ENCODE data around the gene SEMA4B. TPM values are rescaled to one million over a fixed set of nuclear protein-coding genes. Genes with fewer than 3 reads are reported as not detected.

SEMA4B gene
- total and polyA plus RNA-seq, 9 donors: 2.1 to 9.6 (median 7.0) TPM

- H3K27ac ChIP-seq (ENCODE audit: low read length): no peak overlapping the region
- H3K36me3 ChIP-seq (ENCODE audit: control insufficient read depth, insufficient read depth, low read length): peaks cover 3% of the 10 kb centered on the region
- no peak for DNase-seq
- no peak overlapping the region for H3K4me3 ChIP-seq (ENCODE audit: low read length)
- no peaks in the 10 kb centered on the region for H3K27me3 ChIP-seq (ENCODE audit: control insufficient read depth, insufficient read depth, low read length)
- no peaks in the 10 kb centered on the region for H3K9me3 ChIP-seq (replicated peaks; ENCODE audit: control insufficient read depth, low read depth, low read length)
- 80% methylated on average over 1 of the region's 8 CpGs for WGBS (ENCODE audit: insufficient coverage)
- peaks cover 5% of the 10 kb centered on the region for H3K4me1 ChIP-seq (ENCODE audit: control insufficient read depth, insufficient read depth, low read length)
Measured at GRCh38 chr15:90214553-90215196, 13.5 kb downstream of the SEMA4B start.

GRCh38 chr15:90217671-90218394 is 16.7 kb downstream of the SEMA4B start:
- Histone ChIP-seq H3K27ac (ENCODE audit: low read length) (no peak overlapping the region), H3K4me3 (ENCODE audit: low read length) (no peak overlapping the region), H3K4me1 (ENCODE audit: control insufficient read depth, insufficient read depth, low read length) (peaks cover 11% of the 10 kb centered on the region), H3K36me3 (ENCODE audit: control insufficient read depth, insufficient read depth, low read length) (peaks cover 3% of the 10 kb centered on the region), H3K9me3 (replicated peaks; ENCODE audit: control insufficient read depth, low read depth, low read length) (no peaks in the 10 kb centered on the region), H3K27me3 (ENCODE audit: control insufficient read depth, insufficient read depth, low read length) (no peaks in the 10 kb centered on the region)
- 92% methylated on average over 3 of the region's 9 CpGs for WGBS (ENCODE audit: insufficient coverage)
- DNase-seq: no peak

GRCh38 chr15:90219421-90220141 is 18.5 kb downstream of the SEMA4B start:
- peak; percentile 27 for DNase-seq
- Histone ChIP-seq H3K36me3 (ENCODE audit: control insufficient read depth, insufficient read depth, low read length) (peaks cover 14% of the 10 kb centered on the region), H3K27me3 (ENCODE audit: control insufficient read depth, insufficient read depth, low read length) (no peaks in the 10 kb centered on the region), H3K4me3 (ENCODE audit: low read length) (no peak overlapping the region), H3K4me1 (ENCODE audit: control insufficient read depth, insufficient read depth, low read length) (peaks cover 7% of the 10 kb centered on the region), H3K27ac (ENCODE audit: low read length) (no peak overlapping the region), H3K9me3 (replicated peaks; ENCODE audit: control insufficient read depth, low read depth, low read length) (no peaks in the 10 kb centered on the region)
- 66% methylated on average over 12 of the region's 17 CpGs for WGBS (ENCODE audit: insufficient coverage)

GRCh38 chr15:90221246-90221900 is 20.2 kb downstream of the SEMA4B start:
- Histone ChIP-seq H3K36me3 (ENCODE audit: control insufficient read depth, insufficient read depth, low read length) (peaks cover 26% of the 10 kb centered on the region), H3K9me3 (replicated peaks; ENCODE audit: control insufficient read depth, low read depth, low read length) (no peaks in the 10 kb centered on the region), H3K4me3 (ENCODE audit: low read length) (no peak overlapping the region), H3K27ac (ENCODE audit: low read length) (no peak overlapping the region), H3K4me1 (ENCODE audit: control insufficient read depth, insufficient read depth, low read length) (peaks cover 7% of the 10 kb centered on the region), H3K27me3 (ENCODE audit: control insufficient read depth, insufficient read depth, low read length) (no peaks in the 10 kb centered on the region)
- peak; percentile 84 for DNase-seq
- WGBS (ENCODE audit: insufficient coverage): 45% methylated on average over 12 of the region's 14 CpGs

- H3K4me3 ChIP-seq (ENCODE audit: low read length): no peak overlapping the region
- H3K27me3 ChIP-seq (ENCODE audit: control insufficient read depth, insufficient read depth, low read length): no peaks in the 10 kb centered on the region
- no peak overlapping the region for H3K27ac ChIP-seq (ENCODE audit: low read length)
- peaks cover 7% of the 10 kb centered on the region for H3K4me1 ChIP-seq (ENCODE audit: control insufficient read depth, insufficient read depth, low read length)
- WGBS (ENCODE audit: insufficient coverage): no CpG with 5 or more reads among the region's 2 CpGs
- H3K36me3 ChIP-seq (ENCODE audit: control insufficient read depth, insufficient read depth, low read length): peaks cover 30% of the 10 kb centered on the region
- no peak for DNase-seq
- no peaks in the 10 kb centered on the region for H3K9me3 ChIP-seq (replicated peaks; ENCODE audit: control insufficient read depth, low read depth, low read length)
Measured at GRCh38 chr15:90222547-90222946, 21.4 kb downstream of the SEMA4B start.

- 94% methylated on average over 18 of the region's 22 CpGs for WGBS (ENCODE audit: insufficient coverage)
- Histone ChIP-seq H3K4me1 (ENCODE audit: control insufficient read depth, insufficient read depth, low read length) (peaks cover 7% of the 10 kb centered on the region), H3K27me3 (ENCODE audit: control insufficient read depth, insufficient read depth, low read length) (no peaks in the 10 kb centered on the region), H3K36me3 (ENCODE audit: control insufficient read depth, insufficient read depth, low read length) (peaks cover 37% of the 10 kb centered on the region), H3K9me3 (replicated peaks; ENCODE audit: control insufficient read depth, low read depth, low read length) (no peaks in the 10 kb centered on the region), H3K27ac (ENCODE audit: low read length) (no peak overlapping the region), H3K4me3 (ENCODE audit: low read length) (no peak overlapping the region)
- no peak for DNase-seq
Measured at GRCh38 chr15:90223441-90224165, 22.5 kb downstream of the SEMA4B start.

GRCh38 chr15:90225047-90225446 is 23.9 kb downstream of the SEMA4B start:
- H3K4me3 ChIP-seq (ENCODE audit: low read length): no peak overlapping the region
- peaks cover 7% of the 10 kb centered on the region for H3K4me1 ChIP-seq (ENCODE audit: control insufficient read depth, insufficient read depth, low read length)
- no peak for DNase-seq
- 89% methylated on average over 16 of the region's 17 CpGs for WGBS (ENCODE audit: insufficient coverage)
- H3K9me3 ChIP-seq (replicated peaks; ENCODE audit: control insufficient read depth, low read depth, low read length): no peaks in the 10 kb centered on the region
- H3K36me3 ChIP-seq (ENCODE audit: control insufficient read depth, insufficient read depth, low read length): peaks cover 45% of the 10 kb centered on the region
- no peaks in the 10 kb centered on the region for H3K27me3 ChIP-seq (ENCODE audit: control insufficient read depth, insufficient read depth, low read length)
- no peak overlapping the region for H3K27ac ChIP-seq (ENCODE audit: low read length)

GRCh38 chr15:90225504-90226234 is 24.5 kb downstream of the SEMA4B start:
- no peaks in the 10 kb centered on the region for H3K27me3 ChIP-seq (ENCODE audit: control insufficient read depth, insufficient read depth, low read length)
- H3K9me3 ChIP-seq (replicated peaks; ENCODE audit: control insufficient read depth, low read depth, low read length): no peaks in the 10 kb centered on the region
- 91% methylated on average over 13 of the region's 18 CpGs for WGBS (ENCODE audit: insufficient coverage)
- no peak for DNase-seq
- H3K4me3 ChIP-seq (ENCODE audit: low read length): no peak overlapping the region
- H3K4me1 ChIP-seq (ENCODE audit: control insufficient read depth, insufficient read depth, low read length): peaks cover 7% of the 10 kb centered on the region
- H3K36me3 ChIP-seq (ENCODE audit: control insufficient read depth, insufficient read depth, low read length): peaks cover 52% of the 10 kb centered on the region
- no peak overlapping the region for H3K27ac ChIP-seq (ENCODE audit: low read length)

GRCh38 chr15:90227336-90227735 is 26.2 kb downstream of the SEMA4B start:
- no peak for DNase-seq
- H3K36me3 ChIP-seq (ENCODE audit: control insufficient read depth, insufficient read depth, low read length): peaks cover 62% of the 10 kb centered on the region
- no peaks in the 10 kb centered on the region for H3K4me1 ChIP-seq (ENCODE audit: control insufficient read depth, insufficient read depth, low read length)
- WGBS (ENCODE audit: insufficient coverage): 70% methylated on average over 3 of the region's 7 CpGs
- no peak overlapping the region for H3K27ac ChIP-seq (ENCODE audit: low read length)
- H3K4me3 ChIP-seq (ENCODE audit: low read length): no peak overlapping the region
- no peaks in the 10 kb centered on the region for H3K27me3 ChIP-seq (ENCODE audit: control insufficient read depth, insufficient read depth, low read length)
- H3K9me3 ChIP-seq (replicated peaks; ENCODE audit: control insufficient read depth, low read depth, low read length): no peaks in the 10 kb centered on the region

Measured in muscle of leg (tissue), 11 donors.